HG03139 (cell line): ENCODE measurements around the gene F2RL3.
"Not testable (repeated sequence)": the region's sequence is repeated elsewhere in the genome, so short reads cannot be mapped to it uniquely, and the experiment has no call there.

ENCODE experiments used
- ATAC-seq: cut with Tn5 transposase; IDR thresholded peaks from one replicate; pipeline ENCODE4 v1.9.1; 2021; ENCODE audit not compliant: unreplicated experiment

The F2RL3 gene

DNA sequence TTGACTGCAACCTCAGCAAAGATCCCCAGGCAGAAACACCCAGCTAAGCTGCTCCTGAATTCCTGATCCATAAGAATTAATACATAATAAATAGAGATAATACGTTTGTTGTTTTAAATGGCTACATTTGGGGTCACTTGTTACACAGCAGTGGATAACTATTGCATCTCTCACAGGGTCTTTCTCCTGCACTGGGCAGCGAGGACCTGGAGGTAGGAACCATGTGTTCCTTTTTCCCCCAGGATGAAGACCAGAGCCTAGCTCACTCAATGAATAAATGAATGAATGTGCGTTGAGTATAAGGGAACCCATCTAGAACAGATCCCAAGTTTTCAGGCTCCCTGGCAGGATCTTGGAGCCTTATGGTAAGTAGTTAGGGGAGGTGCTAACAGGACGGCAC is 30.7 kb downstream of the F2RL3 start:
- no peak for ATAC-seq

DNA sequence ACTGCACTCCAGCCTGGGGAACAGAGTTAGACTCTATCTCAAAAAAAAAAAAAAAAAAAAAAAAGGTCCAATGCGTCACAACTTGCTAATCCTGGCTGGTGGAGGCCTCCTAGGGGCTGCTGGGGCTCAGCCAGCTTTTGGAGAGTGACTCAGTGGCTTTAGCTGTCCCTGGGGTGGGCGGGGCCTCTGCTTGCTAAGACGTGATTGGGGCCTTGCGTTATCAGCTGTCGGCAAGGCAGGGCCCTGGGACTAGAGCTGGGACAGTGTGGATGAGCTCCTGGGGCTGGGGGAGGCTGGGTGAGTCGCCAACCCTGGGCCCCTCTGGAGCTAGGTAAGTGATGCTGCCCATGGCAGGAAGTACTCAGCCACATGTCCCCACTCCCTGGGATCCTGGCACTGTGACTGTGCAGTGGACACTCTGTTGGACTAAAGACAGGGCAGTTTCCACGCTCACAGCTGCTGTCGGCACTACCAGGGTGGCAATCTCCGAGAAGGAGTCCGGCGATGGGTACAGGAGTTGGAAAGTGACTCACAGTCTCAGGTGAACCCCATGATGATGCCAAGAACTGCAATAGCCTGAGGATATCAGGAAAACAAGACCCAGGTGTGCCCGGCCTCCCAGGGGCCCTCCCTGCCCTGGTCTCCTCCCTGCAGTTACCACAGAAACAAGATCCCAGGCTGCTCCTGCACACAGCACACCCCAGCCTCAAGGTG is 32.2 kb downstream of the F2RL3 start:
- no peak for ATAC-seq

DNA sequence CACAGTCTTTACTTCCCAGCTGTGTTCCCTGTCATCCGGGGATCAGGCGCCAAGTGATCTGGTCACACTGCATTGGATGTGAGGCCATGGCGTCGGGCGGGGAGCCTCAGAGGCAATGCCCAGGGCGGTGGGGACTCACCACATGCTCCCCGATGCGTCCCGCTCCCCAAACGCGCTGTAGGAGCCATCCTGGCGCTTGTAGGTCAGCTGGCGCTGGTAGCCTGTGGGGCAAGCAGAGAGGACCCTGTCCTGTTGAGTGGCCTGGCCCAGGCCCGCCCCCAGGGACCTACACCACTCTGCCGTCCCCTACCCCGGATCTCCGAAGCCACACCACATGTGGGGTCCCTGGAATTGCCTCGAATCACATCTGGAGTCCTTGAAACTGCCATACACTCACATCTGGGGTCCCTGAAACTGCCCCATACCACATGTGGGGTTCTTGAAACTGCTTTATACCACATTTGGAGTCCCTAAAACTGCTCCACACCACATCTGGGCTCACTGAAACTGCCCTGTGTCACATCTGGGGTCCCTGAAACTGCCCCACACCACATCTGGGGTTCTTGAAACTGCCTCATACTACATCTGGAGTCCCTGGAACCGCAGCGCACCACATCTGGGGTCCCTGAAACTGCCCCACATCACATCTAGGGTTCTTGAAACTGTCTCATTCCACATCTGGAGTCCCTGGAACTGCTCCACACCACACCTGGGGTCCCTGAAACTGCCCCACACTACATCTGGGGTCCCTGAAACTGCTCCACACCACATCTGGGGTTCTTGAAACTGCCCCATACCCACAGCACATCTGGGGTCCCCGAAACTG is 33.2 kb downstream of the F2RL3 start:
- no peak for ATAC-seq

DNA sequence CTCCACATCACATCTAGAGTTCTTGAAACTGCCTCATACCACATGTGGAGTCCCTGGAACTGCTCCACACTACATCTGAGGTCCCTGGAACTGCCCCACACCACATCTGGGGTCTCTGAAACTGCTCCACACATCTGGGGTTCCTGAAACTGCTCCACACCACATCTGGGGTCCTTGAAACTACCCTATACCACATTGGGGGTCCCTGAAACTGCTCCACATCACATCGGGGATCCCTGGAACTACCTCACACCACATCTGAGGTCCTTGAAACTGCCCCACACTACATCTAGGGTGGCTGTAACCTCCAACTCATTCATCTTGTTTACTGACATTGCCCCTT is 33.8 kb downstream of the F2RL3 start:
- no peak for ATAC-seq

DNA sequence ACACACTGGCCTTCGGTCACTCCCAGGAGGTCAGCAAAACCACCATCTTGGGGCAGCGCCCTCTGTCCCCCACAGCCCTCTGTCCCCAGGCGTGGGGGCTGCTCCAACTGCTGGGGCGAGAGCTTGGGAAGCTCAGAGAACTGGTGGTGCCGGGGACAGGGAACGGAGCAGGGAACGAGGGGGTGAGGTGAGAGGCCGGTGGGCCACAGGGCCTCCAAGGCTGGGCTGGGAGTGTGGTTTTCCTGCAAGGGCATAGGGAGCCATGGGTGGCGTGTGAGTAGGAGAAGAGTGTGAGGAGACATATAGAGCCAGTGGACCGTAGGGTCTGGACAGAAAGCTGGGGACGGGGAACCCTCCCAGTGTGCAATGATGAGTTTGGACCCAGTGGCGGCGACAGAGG is 34.1 kb downstream of the F2RL3 start:
- ATAC-seq = no peak

DNA sequence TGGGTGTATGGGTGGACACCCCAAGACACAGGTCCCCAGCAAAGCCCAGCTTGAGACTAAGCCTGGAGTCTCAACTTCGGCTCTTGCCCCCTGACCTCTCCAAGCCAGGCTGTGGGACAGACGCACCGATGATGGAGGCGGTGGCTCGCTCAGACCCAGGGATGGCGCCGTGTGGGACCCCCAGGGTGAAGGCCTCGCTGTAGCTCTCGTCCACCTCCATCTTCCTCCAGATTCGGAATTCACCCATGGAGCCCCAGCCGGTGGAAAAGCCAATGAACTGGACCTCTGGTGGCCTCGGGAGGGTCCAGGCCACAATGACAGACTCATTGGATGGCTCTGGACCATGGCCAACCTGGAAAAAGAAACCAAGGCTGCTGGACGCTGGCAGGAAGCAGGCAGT is 39.1 kb downstream of the F2RL3 start:
- ATAC-seq = no peak

DNA sequence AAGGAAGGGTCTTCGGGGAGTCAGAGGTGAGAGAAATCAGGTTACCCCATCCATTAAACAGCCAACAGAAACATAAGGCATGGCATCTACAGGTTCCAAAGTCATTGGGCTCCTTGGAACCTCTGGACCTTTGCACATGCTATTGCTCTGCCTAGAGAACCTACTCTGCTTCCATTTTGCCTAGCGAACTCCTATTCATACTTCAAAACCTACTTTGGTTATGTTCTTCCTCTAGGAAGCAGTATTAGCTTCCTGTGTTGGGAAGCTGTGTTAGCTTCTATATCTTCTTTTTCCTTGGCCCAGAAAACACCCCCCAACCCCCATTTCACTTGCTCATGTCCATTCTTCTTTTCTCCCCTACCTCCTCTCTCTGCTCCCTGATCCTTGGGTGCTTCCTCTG is 39.6 kb downstream of the F2RL3 start:
- no peak for ATAC-seq

DNA sequence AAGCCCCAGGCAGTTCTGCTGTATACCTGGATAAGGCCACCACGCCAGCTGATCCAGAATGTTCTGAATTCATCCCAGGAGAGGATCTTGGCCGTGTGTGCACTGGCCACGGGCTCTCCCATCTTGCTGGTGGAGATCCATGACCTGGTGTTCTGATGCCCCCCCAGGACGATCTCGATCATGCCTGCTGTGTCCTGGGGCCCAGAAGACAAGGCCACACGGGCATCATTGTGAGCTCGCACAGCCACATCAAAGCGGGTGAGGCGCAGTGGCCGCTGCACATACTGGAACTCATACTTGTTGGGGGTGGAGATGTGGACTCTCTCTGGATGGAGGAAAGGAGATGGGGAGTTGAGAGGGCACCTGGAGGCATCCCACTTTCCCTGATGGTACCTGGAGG is 40.1 kb downstream of the F2RL3 start:
- no peak for ATAC-seq

DNA sequence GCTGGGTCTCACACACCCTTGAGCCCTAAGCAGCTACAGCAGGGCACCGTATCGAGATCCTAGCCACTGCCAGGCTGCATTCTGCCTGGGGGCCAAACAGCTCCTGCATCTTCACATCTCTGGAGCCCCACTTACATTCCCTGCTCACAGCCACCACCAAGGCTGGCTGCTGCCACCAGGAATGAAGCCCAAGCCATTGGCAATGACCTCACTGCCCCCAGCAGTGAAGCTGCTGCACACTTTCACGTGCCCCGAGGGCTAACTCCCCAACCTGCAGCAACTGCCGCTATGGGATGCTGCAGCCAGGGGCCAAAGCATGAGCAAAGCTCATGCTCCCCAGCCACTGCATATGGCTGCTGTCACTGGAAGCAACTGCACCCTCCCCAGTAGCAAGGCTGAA is 42.0 kb downstream of the F2RL3 start:
- ATAC-seq = no peak

DNA sequence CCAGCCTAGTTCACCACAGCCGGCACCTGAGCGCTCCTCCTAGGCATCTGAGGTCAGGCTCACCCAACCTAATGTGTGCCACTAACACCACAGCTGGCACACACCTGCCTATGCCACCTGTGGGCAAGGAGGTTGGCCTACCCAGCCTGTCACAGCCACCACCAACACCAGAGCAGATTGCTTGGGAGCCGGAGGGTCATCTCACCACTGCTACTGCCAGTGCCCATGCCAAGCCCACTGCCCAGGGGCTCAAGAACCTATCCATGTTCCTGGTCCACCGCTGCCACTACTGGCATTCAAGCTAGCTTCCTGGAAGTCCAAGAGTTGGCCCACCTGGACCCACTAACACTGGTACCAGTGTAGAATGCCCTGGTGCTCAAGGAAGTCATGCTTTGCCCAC is 42.5 kb downstream of the F2RL3 start:
- no peak for ATAC-seq

DNA sequence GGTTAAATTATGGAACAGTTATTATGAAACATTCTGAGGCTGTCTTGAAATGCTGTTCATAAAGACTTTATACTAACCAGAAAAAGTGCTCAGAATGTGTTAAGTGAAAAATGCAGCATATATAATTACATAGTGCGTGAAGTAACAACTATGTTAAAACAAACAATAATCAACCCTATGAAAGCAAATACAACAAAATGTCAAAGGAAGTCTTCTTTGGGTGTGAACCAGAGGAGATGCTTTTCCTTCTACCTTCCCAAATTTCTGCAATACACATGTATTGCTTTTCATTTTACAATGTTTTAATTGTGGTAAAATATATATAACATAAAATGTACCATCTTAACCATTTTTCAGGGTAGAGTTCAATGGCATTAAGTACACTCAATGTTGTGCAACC is 45.7 kb downstream of the F2RL3 start:
- no peak for ATAC-seq

DNA sequence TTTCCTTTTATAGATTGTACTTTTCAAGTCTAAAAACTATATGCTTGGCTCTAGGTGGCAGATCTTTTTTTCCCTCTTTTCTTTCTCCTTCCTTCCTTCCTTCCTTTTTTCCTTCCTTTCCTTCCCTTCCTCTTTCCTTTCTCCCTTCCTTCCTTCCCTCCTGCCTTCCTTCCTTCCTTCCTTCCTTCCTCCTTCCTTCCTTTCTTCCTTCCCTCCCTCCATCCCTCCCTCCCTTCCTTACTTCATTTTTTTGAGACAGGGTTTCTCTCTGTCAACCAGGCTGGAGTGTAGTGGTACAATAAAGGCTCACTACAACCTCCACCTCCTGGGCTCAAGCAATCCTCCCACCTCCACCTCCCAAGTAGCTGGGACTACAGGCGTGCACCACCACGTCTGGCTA is 48.1 kb downstream of the F2RL3 start:
- no peak for ATAC-seq

DNA sequence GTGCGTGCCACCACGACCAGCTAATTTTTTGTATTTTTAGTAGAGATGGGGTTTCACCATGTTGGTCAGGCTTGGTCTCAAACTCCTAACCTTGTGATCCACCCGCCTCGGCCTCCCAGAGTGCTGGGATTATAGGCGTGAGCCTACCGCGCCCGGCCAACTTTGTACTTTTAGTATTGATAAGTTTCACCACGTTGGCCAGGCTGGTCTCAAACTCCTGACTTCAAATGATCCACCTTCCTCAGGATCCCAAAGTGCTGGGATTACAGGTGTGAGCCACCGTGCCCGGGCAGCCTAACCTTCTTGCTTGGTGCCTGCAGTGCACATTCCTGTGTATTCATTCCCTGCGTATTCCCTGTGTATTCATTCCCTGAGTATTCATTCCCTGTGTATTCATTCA is 49.0 kb downstream of the F2RL3 start:
- not testable (repeated sequence) for ATAC-seq

DNA sequence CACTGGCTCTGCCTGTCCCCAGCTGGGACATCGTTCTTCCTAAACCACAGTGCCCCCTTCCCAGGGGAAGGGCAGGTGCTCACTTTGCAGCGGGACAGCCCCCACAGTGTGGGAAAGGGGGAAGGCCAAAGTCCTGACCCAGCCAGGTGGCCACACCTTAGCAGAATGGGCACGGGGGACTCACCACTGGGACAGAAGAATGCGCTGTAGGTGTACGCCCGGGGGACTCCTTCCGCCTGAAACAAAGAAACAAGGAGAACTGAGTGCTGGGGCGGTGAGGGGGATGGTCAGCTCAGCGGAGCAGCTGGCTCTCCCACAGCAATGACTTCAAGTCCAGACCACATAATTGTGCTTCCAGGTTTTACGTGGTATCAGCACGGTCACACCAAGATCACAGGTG is 49.4 kb downstream of the F2RL3 start:
- ATAC-seq = no peak

DNA sequence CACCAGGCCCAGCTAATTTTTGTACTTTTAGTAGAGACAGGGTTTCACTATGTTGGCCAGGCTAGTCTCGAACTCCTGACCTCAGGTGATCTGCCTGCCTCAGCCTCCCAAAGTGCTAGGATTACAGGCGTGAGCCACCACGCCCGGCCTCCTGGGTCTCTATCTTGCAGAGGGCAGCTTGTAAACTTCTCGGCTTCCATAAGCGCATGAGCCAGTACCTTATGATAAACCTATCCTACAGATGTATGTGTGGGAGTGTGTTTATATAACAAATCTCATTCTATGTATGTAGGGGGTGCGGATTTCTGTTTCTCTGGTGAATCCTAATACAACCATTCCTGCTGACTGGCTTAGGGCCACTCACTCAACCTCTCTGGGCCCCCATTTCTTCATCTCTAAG is 51.3 kb downstream of the F2RL3 start:
- ATAC-seq = not testable (repeated sequence)

DNA sequence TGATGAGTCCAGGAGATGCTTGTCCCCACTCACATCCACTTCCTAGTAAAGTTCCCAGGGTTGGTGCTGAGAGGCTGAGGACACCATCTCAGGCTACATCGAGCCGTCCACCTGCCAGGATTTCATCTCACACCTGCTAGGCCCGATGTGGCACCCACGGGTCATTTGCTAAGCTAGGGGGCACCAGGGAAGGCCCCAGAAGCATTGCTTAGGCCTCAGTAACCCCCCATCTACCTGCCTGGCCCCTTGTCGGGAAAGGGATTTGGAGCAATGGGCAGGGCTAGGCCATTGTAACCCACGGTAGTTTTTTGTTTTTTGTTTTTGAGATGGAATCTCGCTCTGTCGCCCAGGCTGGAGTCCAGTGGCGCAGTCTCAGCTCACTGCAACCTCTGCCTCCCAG is 51.8 kb downstream of the F2RL3 start:
- ATAC-seq = no peak
